Type B pancreatic cell (in vitro differentiated cells): ENCODE data around the gene TRABD. TPM values are rescaled to one million over a fixed set of nuclear protein-coding genes. Genes with fewer than 3 reads are reported as not detected.

ENCODE experiments used
- DNase-seq: peaks from one replicate; pipeline ENCODE4 v3.0.0; 2021; ENCODE audit warnings: mixed read lengths; ENCODE audit not compliant: unreplicated experiment; ENCODE audit errors: extremely low spot score
- H3K27ac Mint-ChIP-seq: 2 replicates; pipeline ENCODE4 v1.8.0; 2021; ENCODE audit warnings: mild to moderate bottlenecking, mixed read lengths
- H3K27me3 Mint-ChIP-seq: 2 replicates; pipeline ENCODE4 v1.8.0; 2021; ENCODE audit warnings: mixed read lengths
- H3K36me3 Mint-ChIP-seq: 2 replicates; pipeline ENCODE4 v1.8.0; 2021; ENCODE audit warnings: mixed read lengths
- H3K4me1 Mint-ChIP-seq: one replicate; pipeline ENCODE4 v1.8.0; 2021; ENCODE audit warnings: mixed read lengths; ENCODE audit not compliant: unreplicated experiment
- H3K4me3 Mint-ChIP-seq: 2 replicates; pipeline ENCODE4 v1.8.0; 2021; ENCODE audit warnings: mild to moderate bottlenecking, mixed read lengths
- H3K9me3 Mint-ChIP-seq: 2 replicates; pipeline ENCODE4 v1.8.0; 2021; ENCODE audit warnings: mixed read lengths
- total RNA-seq: library from RNA; stranded (reverse); gene quantifications from 2 replicates; pipeline ENCODE4 v1.2.1, GENCODE V29; 2021; ENCODE audit warnings: low replicate concordance
- TF ChIP-seq, protein P1 (sequence below): fragments of 200-600 bp; sonication (generic); conservative IDR thresholded peaks from 2 replicates; pipeline ENCODE4 v1.5.0; 2021; ENCODE audit warnings: antibody characterized with exemption, mild to moderate bottlenecking

TRABD gene
- total RNA-seq, 1 donor from 2014 or later, result 37.7 TPM

DNA sequence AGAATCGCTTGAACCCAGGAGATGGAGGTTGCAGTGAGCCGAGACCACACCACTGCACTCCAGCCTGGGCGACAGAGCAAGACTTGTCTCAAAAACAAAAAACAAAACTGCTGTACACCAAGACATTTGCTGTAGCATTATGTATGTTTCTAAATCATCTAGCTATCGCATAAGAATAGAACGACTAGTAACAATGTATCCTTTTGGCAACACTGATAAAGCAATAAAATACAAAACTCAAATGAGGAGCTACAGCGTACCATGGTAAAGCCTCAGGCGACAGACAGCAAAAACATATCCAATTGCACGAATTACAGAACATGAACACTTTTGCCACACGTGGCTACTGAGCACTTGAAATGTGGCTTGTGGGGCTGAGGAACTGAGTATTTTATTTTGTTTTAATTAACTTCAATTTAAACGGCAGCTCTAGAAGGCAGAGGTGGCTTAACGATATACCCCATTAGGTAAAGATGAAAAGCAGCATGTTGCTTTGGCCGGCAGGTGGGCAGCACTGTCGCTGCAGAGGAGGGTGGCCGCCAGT, 56.8 kb downstream of the TRABD start:
- peak overlapping the region; percentile 97 for H3K4me3 Mint-ChIP-seq
- H3K9me3 Mint-ChIP-seq, result no peaks in the 10 kb centered on the region
- no peak for DNase-seq
- TF ChIP-seq, protein P1, sequence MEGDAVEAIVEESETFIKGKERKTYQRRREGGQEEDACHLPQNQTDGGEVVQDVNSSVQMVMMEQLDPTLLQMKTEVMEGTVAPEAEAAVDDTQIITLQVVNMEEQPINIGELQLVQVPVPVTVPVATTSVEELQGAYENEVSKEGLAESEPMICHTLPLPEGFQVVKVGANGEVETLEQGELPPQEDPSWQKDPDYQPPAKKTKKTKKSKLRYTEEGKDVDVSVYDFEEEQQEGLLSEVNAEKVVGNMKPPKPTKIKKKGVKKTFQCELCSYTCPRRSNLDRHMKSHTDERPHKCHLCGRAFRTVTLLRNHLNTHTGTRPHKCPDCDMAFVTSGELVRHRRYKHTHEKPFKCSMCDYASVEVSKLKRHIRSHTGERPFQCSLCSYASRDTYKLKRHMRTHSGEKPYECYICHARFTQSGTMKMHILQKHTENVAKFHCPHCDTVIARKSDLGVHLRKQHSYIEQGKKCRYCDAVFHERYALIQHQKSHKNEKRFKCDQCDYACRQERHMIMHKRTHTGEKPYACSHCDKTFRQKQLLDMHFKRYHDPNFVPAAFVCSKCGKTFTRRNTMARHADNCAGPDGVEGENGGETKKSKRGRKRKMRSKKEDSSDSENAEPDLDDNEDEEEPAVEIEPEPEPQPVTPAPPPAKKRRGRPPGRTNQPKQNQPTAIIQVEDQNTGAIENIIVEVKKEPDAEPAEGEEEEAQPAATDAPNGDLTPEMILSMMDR, result no peak
- peaks cover 4% of the 10 kb centered on the region for H3K36me3 Mint-ChIP-seq
- H3K27me3 Mint-ChIP-seq, result no peaks in the 10 kb centered on the region
- H3K27ac Mint-ChIP-seq, result peak overlapping the region; percentile 82
- peaks cover 18% of the 10 kb centered on the region for H3K4me1 Mint-ChIP-seq

DNA sequence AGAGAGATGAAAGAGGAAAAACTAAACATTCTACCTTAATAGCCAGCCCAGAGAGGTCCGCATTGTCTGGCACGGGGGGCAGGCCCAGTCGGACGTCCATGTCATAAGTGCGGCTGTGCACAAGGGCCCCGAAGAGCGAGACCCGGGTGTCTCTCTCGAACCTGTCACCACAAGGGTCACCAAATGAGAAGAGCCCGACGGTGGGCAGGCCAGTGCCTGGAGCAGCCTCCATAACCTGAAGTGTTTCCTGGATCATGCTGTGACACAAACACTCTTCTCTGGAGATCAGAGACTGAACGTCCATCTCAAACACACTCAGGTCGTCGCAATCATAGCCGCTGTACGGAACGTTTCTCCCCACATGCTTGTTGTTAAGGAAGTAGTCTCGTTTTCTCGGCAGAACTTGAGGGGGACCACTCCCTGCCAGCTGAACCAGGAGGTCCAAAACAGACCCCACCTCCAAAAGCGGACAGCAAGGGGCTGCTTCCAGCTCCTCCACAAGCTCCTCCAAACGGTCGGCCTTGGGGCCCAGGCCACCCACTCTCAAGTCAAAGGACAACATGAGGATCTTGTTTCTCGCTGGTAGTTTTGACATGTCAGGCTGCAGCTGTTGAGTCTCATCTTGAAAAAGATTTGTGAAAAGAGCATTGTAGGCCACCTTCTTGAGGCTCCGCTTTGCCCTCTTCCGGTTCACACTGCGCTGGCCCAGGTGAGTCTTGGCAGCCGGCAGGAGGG, 58.1 kb downstream of the TRABD start:
- Mint-ChIP-seq H3K27me3 (no peaks in the 10 kb centered on the region), H3K9me3 (no peaks in the 10 kb centered on the region), H3K4me3 (peak overlapping the region; percentile 97), H3K4me1 (peaks cover 18% of the 10 kb centered on the region), H3K27ac (peak overlapping the region; percentile 98), H3K36me3 (peaks cover 4% of the 10 kb centered on the region)
- TF ChIP-seq, protein P1, result no peak
- no peak for DNase-seq

DNA sequence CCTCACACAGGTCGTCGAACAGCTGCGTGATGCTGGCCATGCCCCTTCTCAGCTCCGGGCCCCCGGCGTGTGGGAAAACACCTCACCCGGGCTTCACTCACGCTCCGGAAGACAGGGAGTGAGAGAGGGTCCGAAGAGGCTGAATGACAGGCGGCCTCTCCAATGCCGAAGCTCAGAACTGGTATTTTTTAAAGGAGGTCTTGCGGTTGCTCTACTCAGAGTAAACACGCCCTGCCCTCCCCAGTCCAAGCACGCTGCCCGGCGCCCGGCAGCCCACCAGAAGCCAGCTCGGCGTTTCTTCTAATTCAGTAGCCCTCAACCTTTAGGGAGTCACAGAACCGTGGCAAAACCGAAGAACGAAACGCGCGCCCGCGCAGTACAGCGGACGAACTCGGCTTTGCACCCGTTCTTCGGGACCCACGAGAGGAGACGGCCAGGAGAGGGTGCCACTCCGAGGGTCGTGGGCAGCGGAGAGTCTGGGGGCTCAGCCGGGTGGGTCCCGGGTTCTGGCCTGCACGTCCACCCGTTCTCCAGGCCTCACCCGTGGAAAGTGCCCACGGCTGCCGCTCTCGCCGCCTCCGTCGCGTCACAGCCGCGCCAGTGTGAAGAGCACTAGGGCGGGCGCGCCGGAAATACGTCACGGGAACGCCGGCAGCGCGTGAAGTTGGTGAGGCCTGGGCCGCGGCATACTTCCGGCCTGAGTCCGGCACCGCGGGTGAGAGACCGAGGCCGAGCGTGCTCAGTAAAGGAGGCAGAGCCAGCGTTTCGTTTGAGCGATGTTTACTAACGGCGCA, 58.9 kb downstream of the TRABD start, which contains the start of gene TUBGCP6:
TSS of gene TUBGCP6 (minus strand) at position 604 of the 794 bp plus-strand sequence. CDS start at position 40, 564 bp downstream.
- no peaks in the 10 kb centered on the region for H3K9me3 Mint-ChIP-seq
- H3K36me3 Mint-ChIP-seq, result peaks cover 4% of the 10 kb centered on the region
- peak; percentile 94 for DNase-seq
- H3K27me3 Mint-ChIP-seq, result no peaks in the 10 kb centered on the region
- peaks cover 18% of the 10 kb centered on the region for H3K4me1 Mint-ChIP-seq
- H3K4me3 Mint-ChIP-seq, result peak within 1 kb of the TSS; percentile 97
- H3K27ac Mint-ChIP-seq, result peak within 1 kb of the TSS; percentile 98
- TF ChIP-seq, protein P1, result peak; percentile 61

DNA sequence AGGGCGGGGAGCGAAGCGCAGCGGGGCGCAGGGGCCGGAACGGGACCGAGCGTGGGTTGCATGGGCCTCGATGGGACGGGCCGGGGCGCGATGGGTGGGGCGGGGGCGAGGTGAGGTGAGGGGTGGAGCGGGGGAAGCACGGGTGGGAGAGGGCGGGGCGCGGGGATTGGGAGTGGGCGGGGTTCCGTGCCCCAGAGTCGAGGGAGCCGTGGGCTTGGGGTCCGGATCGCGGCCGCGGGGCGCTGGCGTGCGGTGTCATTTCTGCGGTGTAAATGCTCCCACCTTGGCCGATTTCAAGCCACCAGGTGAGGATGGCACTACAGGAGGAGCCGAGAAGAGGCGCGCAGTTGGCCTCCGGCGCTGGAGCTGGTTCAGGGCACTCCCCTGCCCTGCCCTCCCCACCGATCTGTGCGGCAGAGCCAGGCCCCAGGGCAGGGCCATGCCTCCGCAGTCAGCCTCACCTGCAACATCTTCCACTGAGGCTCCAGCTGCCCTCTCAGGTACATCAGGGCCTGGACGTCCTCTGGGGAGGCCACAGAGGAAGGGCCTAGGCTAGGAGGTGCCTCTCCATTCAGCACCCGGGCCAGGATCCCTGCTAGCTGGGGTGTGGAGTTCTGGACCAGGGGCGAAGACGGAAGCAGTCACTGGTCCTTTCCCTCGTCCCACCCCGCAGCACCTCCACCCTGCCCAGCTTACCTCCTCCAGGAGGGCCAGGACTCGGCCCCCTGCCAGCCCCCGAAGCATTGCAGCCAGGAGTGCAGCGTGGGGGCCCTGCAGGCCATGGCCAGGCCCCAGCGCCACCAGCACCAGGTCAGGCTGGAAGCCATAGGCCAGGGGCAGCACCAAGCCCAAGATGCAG, 59.7 kb downstream of the TRABD start:
- Mint-ChIP-seq H3K27ac (peak overlapping the region; percentile 98), H3K4me1 (peaks cover 18% of the 10 kb centered on the region), H3K4me3 (peak overlapping the region; percentile 97), H3K9me3 (no peaks in the 10 kb centered on the region), H3K36me3 (peaks cover 4% of the 10 kb centered on the region), H3K27me3 (no peaks in the 10 kb centered on the region)
- TF ChIP-seq, protein P1, result no peak
- DNase-seq, result no peak
